GM18873 (cell line): Measurements from ENCODE around the gene TAC3.
"Not testable (repeated sequence)": the region's sequence is repeated elsewhere in the genome, so short reads cannot be mapped to it uniquely, and the experiment has no call there.

Experiments used
- ATAC-seq: cut with Tn5 transposase; IDR thresholded peaks from one replicate; pipeline ENCODE4 v1.9.1; 2021; ENCODE audit warnings: mild to moderate bottlenecking, moderate library complexity, moderate number of reproducible peaks; ENCODE audit not compliant: unreplicated experiment, low FRiP score

The TAC3 gene

DNA sequence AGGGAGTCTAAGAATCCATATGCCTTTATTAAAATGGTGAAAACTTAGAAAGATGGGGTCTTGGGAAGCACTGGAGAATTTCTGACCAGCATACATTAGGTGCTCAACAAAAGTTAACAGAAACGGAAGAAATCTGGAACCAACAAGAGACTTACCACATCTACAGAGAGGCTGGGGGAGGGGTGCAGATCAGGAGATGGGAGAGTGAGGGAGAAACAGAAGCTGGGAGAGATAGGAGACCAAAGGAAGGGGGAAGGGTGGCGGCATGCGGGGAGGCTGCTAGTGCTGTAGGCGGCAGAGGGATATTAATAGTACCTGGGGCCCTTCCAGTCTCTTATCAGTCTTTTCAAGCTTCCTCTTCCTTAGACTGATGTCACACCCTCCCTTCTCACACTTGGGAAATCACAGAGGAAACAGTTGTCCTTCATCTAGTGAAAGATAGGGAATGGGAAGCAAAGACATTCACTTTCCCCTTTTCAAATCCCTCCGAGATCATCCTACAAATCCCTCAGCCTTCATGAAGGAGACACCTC is 28.1 kb downstream of the TAC3 start:
- ATAC-seq, result no peak

DNA sequence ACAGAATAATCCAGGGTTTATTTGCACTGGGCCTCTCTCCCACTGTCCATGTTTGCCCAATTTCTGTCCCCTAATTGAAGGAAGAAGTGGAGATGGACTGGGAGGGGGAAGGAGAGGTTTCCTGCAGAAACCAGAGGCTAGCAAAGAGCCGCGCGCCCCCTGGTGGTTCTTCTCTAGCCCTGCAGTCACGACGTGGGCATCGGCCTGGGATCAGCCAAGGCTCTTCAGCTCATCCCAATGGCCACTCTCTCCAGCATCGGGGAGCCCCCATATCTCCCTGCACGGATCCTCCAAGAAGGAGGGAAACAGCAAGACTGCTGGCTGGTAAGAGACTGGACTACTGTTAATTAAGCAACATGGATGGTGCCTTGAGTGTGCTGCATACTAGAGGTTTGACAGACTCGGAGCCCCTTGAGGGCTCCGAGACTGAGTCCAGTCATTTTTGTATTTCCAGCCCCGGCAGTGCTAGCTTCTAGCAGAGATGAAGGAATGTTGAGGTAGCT is 28.7 kb downstream of the TAC3 start:
- no peak for ATAC-seq

DNA sequence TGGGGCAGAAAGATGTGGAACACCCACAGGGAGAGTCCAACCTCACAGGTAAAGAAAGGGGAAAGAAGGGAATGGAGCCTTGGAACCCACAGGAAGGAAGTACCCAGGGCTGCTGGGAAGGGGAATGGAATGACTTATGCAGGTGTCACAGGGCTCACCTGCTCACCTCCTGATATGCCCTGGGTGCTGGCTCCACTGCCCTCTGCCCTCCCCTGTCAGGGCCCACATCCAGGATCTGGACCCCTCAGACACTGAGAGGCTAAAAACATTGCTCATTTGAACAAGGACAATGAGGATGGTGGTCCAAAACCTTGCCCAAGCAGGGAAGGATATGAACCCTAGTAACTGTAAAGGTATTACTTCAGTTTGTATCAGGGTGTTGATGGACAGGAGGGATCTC is 29.3 kb downstream of the TAC3 start:
- ATAC-seq, result no peak

GRCh38 chr12:56985714-56986113 is 30.6 kb downstream of the TAC3 start:
- not testable (repeated sequence) for ATAC-seq

DNA sequence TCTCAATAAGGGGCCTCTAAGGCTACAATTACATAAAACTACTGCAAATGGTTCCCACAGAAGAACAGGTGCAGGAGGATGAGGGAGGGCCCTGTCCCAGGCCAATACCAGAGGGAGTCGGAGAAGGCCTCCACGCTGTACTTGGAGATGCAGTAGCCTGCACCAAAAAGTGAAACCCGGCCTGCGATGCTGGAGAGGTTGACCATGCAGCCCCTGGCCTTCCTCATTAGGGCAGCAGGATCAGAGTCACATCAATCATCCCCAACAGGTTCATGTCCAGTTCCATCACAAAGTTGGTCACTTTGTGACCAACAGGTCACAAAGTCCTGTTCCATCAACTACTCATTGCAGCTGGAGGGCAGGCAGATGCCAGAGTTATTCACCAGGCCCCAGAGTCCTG is 32.9 kb downstream of the TAC3 start:
- no peak for ATAC-seq

- not testable (repeated sequence) for ATAC-seq
Measured at GRCh38 chr12:56982578-56983236, 33.6 kb downstream of the TAC3 start.

DNA sequence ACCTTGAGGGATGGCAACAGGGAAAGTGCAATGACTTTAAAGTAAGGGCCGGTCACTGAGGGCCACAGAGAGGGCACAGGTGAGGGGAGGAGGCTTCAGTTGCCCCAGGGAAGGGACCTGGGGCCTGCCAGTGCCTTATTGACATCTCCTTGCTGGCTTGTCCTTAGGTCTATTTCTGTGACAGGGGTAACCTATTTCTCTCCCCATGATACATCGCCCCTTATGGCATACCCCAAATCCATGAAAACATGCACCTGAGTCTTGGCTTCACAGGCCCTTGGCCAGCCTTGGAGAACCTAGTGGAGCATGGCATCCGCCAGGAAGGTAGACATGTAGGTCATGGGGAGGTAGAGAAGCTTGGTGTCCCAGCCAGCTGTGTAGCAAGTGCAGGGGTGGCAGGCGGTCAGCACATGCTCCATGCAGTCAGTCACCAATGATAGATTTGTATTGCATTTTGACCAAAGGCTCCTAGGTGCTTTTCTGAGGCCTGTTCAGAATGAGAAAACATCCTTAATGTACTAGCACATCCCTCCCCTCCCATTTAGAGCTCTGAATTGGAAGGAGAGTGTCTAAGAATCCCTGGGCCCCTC is 35.3 kb downstream of the TAC3 start:
- no peak for ATAC-seq

GRCh38 chr12:56980268-56980667 is 36.1 kb downstream of the TAC3 start:
- no peak for ATAC-seq

GRCh38 chr12:56979628-56980027 is 36.7 kb downstream of the TAC3 start:
- no peak for ATAC-seq

- no peak for ATAC-seq
Measured at GRCh38 chr12:56978397-56979138, 37.8 kb downstream of the TAC3 start.

DNA sequence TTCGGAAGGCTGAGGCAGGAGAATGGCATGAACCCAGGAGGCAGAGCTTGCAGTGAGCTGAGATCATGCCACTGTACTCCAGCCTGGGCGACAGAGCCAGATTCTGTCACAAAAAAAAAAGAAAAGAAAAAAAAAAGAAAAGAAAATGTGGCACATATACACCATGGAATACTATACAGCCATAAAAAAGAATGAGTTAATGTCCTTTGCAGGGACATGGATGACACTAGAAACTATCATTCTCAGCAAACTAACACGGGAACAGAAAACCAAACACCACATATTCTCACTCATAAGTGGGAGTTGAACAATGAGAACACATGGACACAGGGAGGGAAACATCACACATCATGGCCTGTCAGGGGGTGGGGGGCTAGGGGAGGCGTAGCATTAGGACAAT is 39.0 kb downstream of the TAC3 start:
- not testable (repeated sequence) for ATAC-seq

- ATAC-seq, result not testable (repeated sequence)
Measured at GRCh38 chr12:56974224-56974623, 42.1 kb downstream of the TAC3 start.

DNA sequence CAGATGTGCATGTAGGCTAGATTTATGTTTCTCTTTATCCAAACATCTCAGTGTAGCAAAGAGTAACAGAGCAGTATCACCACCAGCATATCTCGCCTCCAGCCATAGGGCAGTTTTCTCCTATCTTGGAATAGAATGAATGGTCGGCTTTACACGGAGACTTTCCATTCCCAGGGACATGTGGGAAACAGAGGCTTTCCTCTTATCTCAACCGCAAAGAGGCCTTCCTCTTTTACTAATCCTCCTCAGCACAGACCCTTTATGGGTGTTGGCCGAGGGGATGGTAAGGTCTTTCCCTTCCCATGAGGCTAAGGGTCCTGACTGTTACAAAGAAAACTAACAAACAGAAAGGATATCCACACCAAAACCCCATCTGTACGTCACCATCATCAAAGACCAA is 47.4 kb downstream of the TAC3 start:
- ATAC-seq, result not testable (repeated sequence)

DNA sequence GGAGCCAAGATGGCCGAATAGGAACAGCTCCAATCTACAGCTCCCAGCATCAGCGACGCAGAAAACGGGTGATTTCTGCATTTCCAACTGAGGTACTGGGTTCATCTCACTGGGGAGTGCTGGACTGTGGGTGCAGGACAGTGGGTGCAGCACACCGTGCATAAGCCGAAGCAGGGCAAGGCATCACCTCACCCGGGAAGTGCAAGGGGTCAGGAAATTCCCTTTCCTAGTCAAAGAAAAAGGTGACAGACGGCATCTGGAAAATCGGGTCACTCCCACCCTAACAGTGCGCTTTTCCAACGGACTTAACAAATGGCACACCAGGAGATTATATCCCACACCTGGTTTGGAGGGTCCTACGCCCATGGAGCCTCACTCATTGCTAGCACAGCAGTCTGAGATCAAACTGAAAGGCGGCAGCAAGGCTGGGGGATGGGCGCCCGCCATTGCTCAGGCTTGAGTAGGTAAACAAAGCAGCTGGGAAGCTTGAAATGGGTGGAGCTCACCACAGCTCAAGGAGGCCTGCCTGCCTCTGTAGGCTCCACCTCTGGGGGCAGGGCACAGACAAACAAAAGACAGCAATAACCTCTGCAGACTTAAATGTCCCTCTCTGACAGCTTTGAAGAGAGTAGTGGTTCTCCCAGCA is 50.2 kb downstream of the TAC3 start:
- not testable (repeated sequence) for ATAC-seq

DNA sequence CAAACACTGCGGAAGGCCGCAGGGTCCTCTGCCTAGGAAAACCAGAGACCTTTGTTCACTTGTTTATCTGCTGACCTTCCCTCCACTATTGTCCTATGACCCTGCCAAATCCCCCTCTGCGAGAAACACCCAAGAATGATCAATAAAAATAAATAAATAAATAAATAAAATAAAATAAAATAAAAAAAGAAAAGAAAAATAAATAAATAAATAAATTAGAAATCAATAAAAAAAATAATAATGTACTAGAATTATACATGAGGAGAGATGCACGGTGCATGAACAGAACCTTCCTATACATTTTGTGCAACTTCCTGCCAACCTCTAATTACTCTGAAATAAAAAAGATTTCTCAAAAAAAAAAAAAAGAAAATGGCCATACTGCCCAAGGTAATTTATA is 51.2 kb downstream of the TAC3 start:
- not testable (repeated sequence) for ATAC-seq

GRCh38 chr12:56963557-56963956 is 52.8 kb downstream of the TAC3 start:
- not testable (repeated sequence) for ATAC-seq

GRCh38 chr12:56962247-56962646 is 54.1 kb downstream of the TAC3 start:
- ATAC-seq, result not testable (repeated sequence)
